NCI-H2196 treated with DMSO at 0.1 percent for 48 hours (cell line): ENCODE data around the gene NFIA.

ENCODE experiments used
- DNase-seq: peaks from one replicate; lab custom pipeline; 2025; ENCODE audit not compliant: unreplicated experiment; lab: John Stamatoyannopoulos, UW

NFIA gene

GRCh38 chr1:61083013-61083806, 849 bp downstream of the NFIA start:
- no peak for DNase-seq

DNA sequence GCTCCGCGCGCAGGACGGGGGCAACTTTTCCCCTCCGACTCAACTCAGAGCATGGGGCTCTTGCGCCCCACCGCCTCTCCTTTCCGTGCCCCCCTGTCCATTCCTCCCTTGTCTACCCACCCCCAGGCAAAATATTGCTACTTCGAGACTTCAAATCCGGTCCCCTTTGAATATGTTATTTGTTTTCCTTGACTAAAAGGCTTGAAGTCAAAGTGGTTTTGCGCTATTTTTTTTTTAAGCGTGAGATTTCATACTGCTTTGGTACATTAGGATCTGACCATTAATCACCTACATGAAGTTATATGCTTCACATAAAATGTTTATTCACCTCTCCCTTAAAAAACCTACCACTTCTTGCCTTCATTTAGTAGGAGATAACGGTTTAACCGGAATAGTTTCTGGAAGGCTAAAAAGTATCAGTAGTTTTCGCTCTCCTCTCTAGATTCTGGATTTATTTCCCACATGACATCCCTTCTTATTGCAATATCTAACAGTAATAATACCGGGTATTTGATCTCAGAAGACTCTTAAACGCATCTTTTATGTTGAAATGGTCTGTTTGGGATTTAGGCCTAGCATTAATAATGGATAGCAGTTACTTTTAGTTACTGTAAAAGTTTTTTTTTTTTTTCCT, 1.6 kb downstream of the NFIA start:
- DNase-seq, result no peak

- DNase-seq, result no peak
Measured at GRCh38 chr1:61084491-61085031, 2.2 kb downstream of the NFIA start.

- DNase-seq, result no peak
Measured at GRCh38 chr1:61085206-61085982, 3.0 kb downstream of the NFIA start.

GRCh38 chr1:61085983-61086644, 3.8 kb downstream of the NFIA start:
- no peak for DNase-seq

GRCh38 chr1:61087571-61087970, 5.2 kb downstream of the NFIA start:
- no peak for DNase-seq

- no peak for DNase-seq
Measured at GRCh38 chr1:61088163-61088974, 6.0 kb downstream of the NFIA start.

- no peak for DNase-seq
Measured at GRCh38 chr1:61089338-61089737, 7.0 kb downstream of the NFIA start.

GRCh38 chr1:61089741-61090140, 7.4 kb downstream of the NFIA start:
- no peak for DNase-seq

DNA sequence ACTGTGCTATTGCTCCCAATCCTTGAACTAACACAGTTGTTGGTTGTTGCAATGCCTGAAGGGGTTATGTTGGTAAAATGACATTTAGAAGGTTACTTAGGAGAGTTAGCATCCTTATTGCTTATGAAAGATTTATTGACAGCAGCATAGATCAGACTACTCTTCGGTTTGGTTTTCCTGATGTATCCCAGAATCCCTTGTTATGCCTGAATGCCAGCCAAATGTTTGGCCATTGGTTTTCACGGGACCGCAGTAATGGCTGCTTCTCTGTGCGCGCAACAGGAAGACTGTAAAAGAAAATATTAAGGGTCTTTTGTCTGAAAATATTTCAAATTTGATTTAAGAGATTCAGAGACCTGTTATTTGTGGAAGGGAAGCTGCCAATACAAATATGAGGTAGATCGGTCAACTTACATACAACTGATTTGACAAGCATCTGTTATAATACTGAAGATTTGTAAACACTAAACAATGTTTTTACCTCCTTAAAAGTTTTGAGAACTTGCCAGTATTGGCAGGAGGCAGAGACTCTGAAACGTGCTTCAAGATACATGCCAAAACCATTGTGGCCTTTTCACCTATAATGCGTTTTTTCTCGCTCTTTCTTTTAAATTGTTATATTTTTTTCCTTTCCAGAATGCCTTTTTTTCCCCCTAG, 8.3 kb downstream of the NFIA start:
- no peak for DNase-seq

DNA sequence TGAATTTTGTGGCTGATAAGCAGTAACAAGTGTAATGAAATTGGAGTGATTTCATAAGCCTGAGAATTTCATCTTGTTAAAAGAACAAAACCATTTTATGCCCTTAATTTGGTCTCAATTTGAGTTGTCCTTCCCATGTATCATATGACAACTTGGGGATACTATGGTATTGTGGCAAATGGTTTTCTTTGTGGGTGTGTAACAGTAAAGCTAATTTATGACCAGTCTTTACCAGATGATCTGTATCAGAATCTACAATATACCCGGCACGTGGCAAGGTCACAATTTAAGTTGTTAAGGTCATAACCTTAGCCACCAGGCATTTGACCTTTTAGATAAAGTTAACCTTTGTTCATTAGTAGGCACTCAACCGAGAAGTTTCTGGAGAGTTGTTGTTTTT, 9.1 kb downstream of the NFIA start:
- no peak for DNase-seq

DNA sequence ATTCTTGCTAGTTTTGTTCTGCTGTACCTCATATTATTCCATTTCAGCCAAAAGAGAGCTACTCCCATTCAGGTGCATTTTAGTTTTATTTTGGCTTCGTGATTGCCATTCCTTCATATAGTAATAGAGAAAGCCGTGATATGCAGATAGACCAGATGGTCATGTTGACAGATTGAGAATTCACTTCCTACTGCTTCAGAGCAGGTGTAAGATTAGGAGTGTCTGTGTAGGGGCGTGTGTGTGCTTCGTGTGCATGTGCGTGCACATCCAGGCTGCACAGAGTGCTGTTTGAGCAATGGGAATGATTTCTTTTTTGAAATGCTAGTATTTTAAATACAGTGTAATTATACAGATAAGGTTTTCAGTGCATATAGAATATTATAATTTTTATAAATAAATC, 10.3 kb downstream of the NFIA start:
- DNase-seq, result no peak

- DNase-seq, result no peak
Measured at GRCh38 chr1:61093525-61094137, 11.3 kb downstream of the NFIA start.

DNA sequence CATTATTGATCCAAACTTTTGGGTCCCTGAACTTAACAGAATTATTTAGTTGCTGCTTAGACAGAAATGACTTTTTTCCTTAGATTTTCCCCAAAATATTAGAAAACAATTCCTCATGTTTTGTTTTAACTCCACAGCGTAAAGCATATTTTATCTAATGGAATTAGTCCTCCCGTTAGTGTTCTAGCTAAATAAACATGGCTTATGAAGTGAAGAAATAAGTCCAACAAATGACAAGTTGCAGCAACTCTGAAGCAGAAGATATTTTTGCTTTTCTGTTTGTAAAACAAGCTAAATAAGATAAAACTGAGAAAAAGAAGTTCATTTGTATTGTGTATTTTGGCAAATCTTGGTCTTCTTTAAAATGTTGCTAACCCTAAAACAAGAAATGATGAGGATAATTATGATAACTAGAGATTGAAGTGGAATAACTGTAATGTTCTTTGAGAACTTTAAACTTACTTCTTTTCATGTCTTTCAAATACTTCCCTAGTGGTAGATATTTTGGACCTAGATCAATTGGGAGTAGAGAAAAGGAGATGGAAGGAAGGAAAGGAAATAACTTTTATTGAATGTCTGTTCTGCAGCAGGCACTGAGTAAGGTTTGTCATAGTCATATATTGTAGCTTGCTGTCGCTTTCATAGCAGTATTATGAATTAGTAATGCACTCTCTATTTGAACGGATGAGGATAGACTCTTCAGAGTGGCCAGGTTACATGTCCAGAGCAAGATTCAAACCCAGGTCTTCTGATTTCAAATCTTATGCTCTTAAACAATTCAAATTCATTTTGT, 12.5 kb downstream of the NFIA start:
- no peak for DNase-seq

DNA sequence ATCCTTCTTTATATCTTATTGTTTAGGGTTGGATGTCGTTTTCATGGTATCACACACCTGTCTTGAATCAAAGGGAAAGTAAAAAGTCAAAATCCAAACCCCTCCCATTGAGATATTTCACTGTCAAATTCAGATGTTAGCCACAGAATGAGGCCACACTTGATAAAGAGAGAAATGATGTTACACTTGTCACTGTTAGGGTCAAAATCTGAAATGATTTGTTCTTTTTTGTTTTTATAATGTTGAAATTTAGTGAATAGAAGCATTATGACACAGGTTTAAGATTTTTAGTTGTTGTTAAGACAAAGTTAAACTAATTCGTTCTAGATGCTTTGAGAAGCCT, 13.1 kb downstream of the NFIA start:
- no peak for DNase-seq

DNA sequence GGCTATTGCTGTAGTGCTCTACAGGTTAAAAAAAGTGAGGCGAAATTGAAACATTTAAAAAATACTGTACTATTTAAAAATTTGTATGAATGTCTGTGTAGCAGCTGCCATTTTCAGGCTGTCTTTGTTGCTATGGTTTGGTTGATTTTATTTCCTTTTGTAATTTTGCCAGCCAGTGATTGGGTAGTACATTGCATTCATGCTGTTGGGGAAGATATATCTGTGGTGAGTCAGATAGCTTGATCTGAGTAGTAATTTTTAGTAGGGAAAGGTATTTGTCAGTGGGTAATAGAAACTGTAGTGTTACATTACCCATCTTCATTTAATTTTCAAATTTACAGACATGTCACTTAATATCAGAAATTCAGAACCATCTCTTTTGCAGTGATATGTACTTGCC, 15.0 kb downstream of the NFIA start:
- DNase-seq, result no peak

DNA sequence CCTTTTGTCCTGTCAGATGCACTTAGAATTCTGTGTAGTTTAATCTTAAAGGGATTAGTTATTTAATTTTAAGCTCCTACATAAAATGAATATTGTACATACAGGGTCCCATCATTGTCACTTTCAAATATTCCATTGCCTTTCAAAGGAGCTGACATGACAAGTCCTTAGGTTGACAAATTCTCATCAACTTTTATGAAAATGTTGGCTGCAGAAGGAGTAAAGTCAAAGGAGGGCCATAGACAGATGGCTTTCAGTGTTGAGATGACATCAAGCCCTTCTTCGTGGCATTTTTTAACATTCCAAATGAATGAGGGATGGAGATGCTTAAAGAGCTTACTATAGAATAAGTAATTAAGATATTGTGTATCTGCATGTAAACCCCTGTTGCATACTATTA, 15.4 kb downstream of the NFIA start:
- no peak for DNase-seq

GRCh38 chr1:61098333-61098732, 16.0 kb downstream of the NFIA start:
- no peak for DNase-seq
